DND-41 (cell line): ENCODE measurements around the gene PAPPA.

ENCODE experiments used
- CTCF ChIP-seq: IDR thresholded peaks from 2 replicates; pipeline ENCODE4 v1.5.1; 2012; ENCODE audit warnings: borderline replicate concordance, low read length, moderate library complexity, mild to moderate bottlenecking; ENCODE audit not compliant: poor library complexity, severe bottlenecking; ENCODE audit errors: extremely low read depth
- EZH2 ChIP-seq: IDR thresholded peaks from 3 replicates; pipeline ENCODE4 v1.6.1; 2012; ENCODE audit warnings: borderline replicate concordance, low read depth, mild to moderate bottlenecking, moderate library complexity, low read length, inconsistent platforms; ENCODE audit not compliant: severe bottlenecking

- TF ChIP-seq CTCF = no peak
- no peak for TF ChIP-seq EZH2
Measured at GRCh38 chr9:116213693-116214047, 60.1 kb downstream of the PAPPA start.
